SK-N-SH (cell line): ENCODE measurements around the gene POT1. TPM values are rescaled to one million over a fixed set of nuclear protein-coding genes. Genes with fewer than 3 reads are reported as not detected.

ENCODE experiments used
- CTCF ChIA-PET: fragments of 300-600, 350-600 bp; formaldehyde crosslinking; extraction: SDS; loops from one replicate; lab custom pipeline; 2021; lab: Yijun Ruan, JAX
- POLR2A ChIA-PET: fragments of 350-600 bp; sonication (Branson Sonifier 250); formaldehyde crosslinking; extraction: SDS; loops from one replicate; lab custom pipeline; 2020; ENCODE audit warnings: antibody characterized with exemption, inconsistent platforms; lab: Yijun Ruan, JAX
- DNase-seq: peaks from one replicate; pipeline ENCODE4 v3.0.0; 2012
- H2AFZ ChIP-seq: fragments of 200-600 bp; sonication (generic); 2 replicates; pipeline ENCODE4 v1.8.1; 2016; ENCODE audit warnings: antibody characterized with exemption, mild to moderate bottlenecking, low read depth
- H3F3A ChIP-seq: fragments of 200-600 bp; sonication (generic); replicated peaks from 2 replicates; pipeline ENCODE3; 2016; ENCODE audit warnings: antibody characterized with exemption, mild to moderate bottlenecking; ENCODE audit not compliant: insufficient read depth
- H3K27ac ChIP-seq, 2 experiments: fragments of 200-500 bp in 1 of 2; fragments of 200-600 bp in 1 of 2; sonication (Bioruptor generic) in 1 of 2; sonication (generic), shearing (Covaris generic) in 1 of 2; 2 replicates each; pipeline versions ENCODE4 v1.5.1 to v1.6.1; 2014 to 2016; ENCODE audit warnings: low read depth in 2 of 2, inconsistent platforms in 1 of 2, low read length in 1 of 2, mild to moderate bottlenecking in 1 of 2, mixed read lengths in 1 of 2
- H3K27me3 ChIP-seq: fragments of 200-600 bp; sonication (generic), shearing (Covaris generic); 2 replicates; pipeline ENCODE4 v1.6.1; 2016; ENCODE audit warnings: mixed run types; ENCODE audit not compliant: insufficient read depth
- H3K36me3 ChIP-seq, 2 experiments: fragments of 200-500 bp in 1 of 2; fragments of 200-600 bp in 1 of 2; sonication (Bioruptor generic) in 1 of 2; sonication (generic) in 1 of 2; replicated peaks in 1 of 2; 2 replicates each; pipeline versions ENCODE3 to v1.5.1; 2014 to 2016; ENCODE audit warnings: low read length in 1 of 2, mild to moderate bottlenecking in 1 of 2; ENCODE audit not compliant: insufficient read depth in 2 of 2, control insufficient read depth in 1 of 2
- H3K4me1 ChIP-seq, 2 experiments: fragments of 200-500 bp in 1 of 2; fragments of 200-600 bp in 1 of 2; sonication (Bioruptor generic) in 1 of 2; sonication (generic), shearing (Covaris generic) in 1 of 2; 2 replicates each; pipeline versions ENCODE4 v1.5.1 to v1.6.1; 2014 to 2016; ENCODE audit warnings: low read depth in 1 of 2, low read length in 1 of 2, mixed run types in 1 of 2; ENCODE audit not compliant: insufficient read depth in 2 of 2, control insufficient read depth in 1 of 2
- H3K4me2 ChIP-seq: fragments of 200-600 bp; sonication (generic), shearing (Covaris generic); 2 replicates; pipeline ENCODE4 v1.6.1; 2017; ENCODE audit warnings: mixed run types
- H3K4me3 ChIP-seq, 2 experiments: fragments of 200-500 bp in 1 of 2; fragments of 200-600 bp in 1 of 2; sonication (Bioruptor generic) in 1 of 2; sonication (generic), shearing (Covaris generic) in 1 of 2; 2 replicates each; pipeline versions ENCODE4 v1.5.1 to v1.8.1; 2014 to 2016; ENCODE audit warnings: low read depth in 2 of 2, inconsistent platforms in 1 of 2, low read length in 1 of 2, mild to moderate bottlenecking in 1 of 2, mixed read lengths in 1 of 2, moderate library complexity in 1 of 2
- H3K79me2 ChIP-seq: fragments of 200-600 bp; sonication (generic); 2 replicates; pipeline ENCODE4 v1.8.1; 2017; ENCODE audit warnings: mild to moderate bottlenecking; ENCODE audit not compliant: insufficient read depth
- H3K9ac ChIP-seq: fragments of 200-600 bp; sonication (generic); 2 replicates; pipeline ENCODE4 v1.6.1; 2017; ENCODE audit warnings: mixed run types
- H3K9me2 ChIP-seq: fragments of 200-600 bp; sonication (generic); 2 replicates; pipeline ENCODE4 v1.6.1; 2017; ENCODE audit warnings: mixed run types
- H3K9me3 ChIP-seq: fragments of 200-600 bp; sonication (generic); 2 replicates; pipeline ENCODE4 v1.6.1; 2017; ENCODE audit warnings: mixed run types, mild to moderate bottlenecking, moderate library complexity
- H4K20me1 ChIP-seq: fragments of 200-600 bp; sonication (generic); 2 replicates; pipeline ENCODE4 v1.6.1; 2017; ENCODE audit warnings: mild to moderate bottlenecking, mixed run types; ENCODE audit not compliant: insufficient read depth
- CHD2 ChIP-seq: fragments of 150-350 bp; IDR thresholded peaks from 2 replicates; pipeline ENCODE4 v1.6.1; 2018; ENCODE audit warnings: low read length; ENCODE audit not compliant: partially characterized antibody
- CTCF ChIP-seq: fragments of 200-600 bp; sonication (generic); IDR thresholded peaks from 2 replicates; pipeline ENCODE4 v1.6.1; 2017; ENCODE audit warnings: antibody characterized with exemption, mild to moderate bottlenecking, moderate library complexity
- ELF1 ChIP-seq: IDR thresholded peaks from 2 replicates; pipeline ENCODE4 v1.4.0; 2012
- EP300 ChIP-seq, 2 experiments: IDR thresholded peaks; 2 replicates each; pipeline versions ENCODE4 v1.4.0 to v1.6.1; 2012; ENCODE audit warnings: borderline replicate concordance in 1 of 2, low read depth in 1 of 2, low read length in 1 of 2
- MAX ChIP-seq: IDR thresholded peaks from 2 replicates; pipeline ENCODE4 v1.4.0; 2012; ENCODE audit warnings: low read depth
- MEF2A ChIP-seq: IDR thresholded peaks from 2 replicates; pipeline ENCODE4 v1.4.0; 2012; ENCODE audit warnings: low read depth, borderline replicate concordance
- RCOR1 ChIP-seq: fragments of 150-350 bp; IDR thresholded peaks from 2 replicates; pipeline ENCODE4 v1.6.1; 2017; ENCODE audit warnings: antibody characterized with exemption, low read length
- RFX5 ChIP-seq: IDR thresholded peaks from 2 replicates; pipeline ENCODE4 v1.6.1; 2012; ENCODE audit warnings: mild to moderate bottlenecking, improper control_type of control experiment, low read length
- SIN3A ChIP-seq: IDR thresholded peaks from 2 replicates; pipeline ENCODE4 v1.6.1; 2012; ENCODE audit warnings: low read depth, mild to moderate bottlenecking, low read length, moderate library complexity, borderline replicate concordance
- SMC3 ChIP-seq: IDR thresholded peaks from 2 replicates; pipeline ENCODE4 v1.6.1; 2012; ENCODE audit warnings: low read depth, low read length, improper control_type of control experiment
- TAF1 ChIP-seq: IDR thresholded peaks from 2 replicates; pipeline ENCODE4 v1.6.1; 2012; ENCODE audit warnings: low read depth, mild to moderate bottlenecking, low read length, moderate library complexity, borderline replicate concordance
- USF2 ChIP-seq: fragments of 150-350 bp; IDR thresholded peaks from 2 replicates; pipeline ENCODE4 v1.6.1; 2017; ENCODE audit warnings: antibody characterized with exemption, low read length, low read depth, borderline replicate concordance
- WGBS: methylation state at CpG from one replicate; pipeline ENCODE4 v1.1.6; 2017; ENCODE audit warnings: low lambda C conversion rate; 5-methylcytosine and 5-hydroxymethylcytosine counted together
- polyA plus RNA-seq, 3 experiments: library from polyadenylated mRNA; depleted of rRNA; stranded (reverse); fragments of >200 nt; gene quantifications; 2 replicates each; pipeline ENCODE4 v1.2.3, GENCODE V29; 2012
- TF ChIP-seq, protein P1 (sequence below): IDR thresholded peaks from 2 replicates; pipeline ENCODE4 v1.4.0; 2012; ENCODE audit warnings: low read depth, borderline replicate concordance
- TF ChIP-seq, protein P2 (sequence below): fragments of 150-350 bp; IDR thresholded peaks from 2 replicates; pipeline ENCODE4 v1.6.1; 2016; ENCODE audit warnings: mild to moderate bottlenecking, low read depth, low read length

Gene POT1
- polyA plus RNA-seq, 1 of the 3 experiments (the other 2 are of a cell fraction) = 18.1 TPM

- 0 out of 2 replicates have a peak, but pooled peaks cover 4% of the 10 kb centered on the region for H4K20me1 ChIP-seq
- H3K9me3 ChIP-seq = no peaks in the 10 kb centered on the region
- ChIA-PET POLR2A (interaction anchor here (1.0 kb wide), 1 partner anchor 11 kb away, joined by 5 read pairs; the partner anchor contains the start of gene POT1), CTCF (no interaction called here)
- no peak overlapping the region for H3K4me3 ChIP-seq
- H3F3A ChIP-seq = peaks cover 6% of the 10 kb centered on the region
- no peak for DNase-seq
- H3K36me3 ChIP-seq = peaks cover 20 to 38% of the 10 kb centered on the region in 2 experiments
- no peaks in the 10 kb centered on the region for H3K27me3 ChIP-seq
- H2AFZ ChIP-seq = no peak overlapping the region
- no peak overlapping the region for H3K4me2 ChIP-seq
- H3K79me2 ChIP-seq = peaks cover 80% of the 10 kb centered on the region
- peak overlapping the region in 1 of 2 experiments; percentile 70; a peak in 2 of 4 replicates for H3K27ac ChIP-seq
- no peak for TF ChIP-seq USF2
- TF ChIP-seq, protein P1, sequence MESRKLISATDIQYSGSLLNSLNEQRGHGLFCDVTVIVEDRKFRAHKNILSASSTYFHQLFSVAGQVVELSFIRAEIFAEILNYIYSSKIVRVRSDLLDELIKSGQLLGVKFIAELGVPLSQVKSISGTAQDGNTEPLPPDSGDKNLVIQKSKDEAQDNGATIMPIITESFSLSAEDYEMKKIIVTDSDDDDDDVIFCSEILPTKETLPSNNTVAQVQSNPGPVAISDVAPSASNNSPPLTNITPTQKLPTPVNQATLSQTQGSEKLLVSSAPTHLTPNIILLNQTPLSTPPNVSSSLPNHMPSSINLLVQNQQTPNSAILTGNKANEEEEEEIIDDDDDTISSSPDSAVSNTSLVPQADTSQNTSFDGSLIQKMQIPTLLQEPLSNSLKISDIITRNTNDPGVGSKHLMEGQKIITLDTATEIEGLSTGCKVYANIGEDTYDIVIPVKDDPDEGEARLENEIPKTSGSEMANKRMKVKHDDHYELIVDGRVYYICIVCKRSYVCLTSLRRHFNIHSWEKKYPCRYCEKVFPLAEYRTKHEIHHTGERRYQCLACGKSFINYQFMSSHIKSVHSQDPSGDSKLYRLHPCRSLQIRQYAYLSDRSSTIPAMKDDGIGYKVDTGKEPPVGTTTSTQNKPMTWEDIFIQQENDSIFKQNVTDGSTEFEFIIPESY = no peak
- no peak for TF ChIP-seq RCOR1
- no peak for TF ChIP-seq SIN3A
- no peaks in the 10 kb centered on the region for H3K9me2 ChIP-seq
- peaks cover 0 to 20% of the 10 kb centered on the region in 2 experiments; a peak in 2 of 4 replicates for H3K4me1 ChIP-seq
- H3K9ac ChIP-seq = no peak overlapping the region
- 95% methylated on average over 3 of the region's 3 CpGs for whole genome bisulfite sequencing
Measured at GRCh38 chr7:124918662-124919061, 11.0 kb downstream of the POT1 start.

GRCh38 chr7:124915242-124915641 lies 14.4 kb downstream of the POT1 start:
- peaks cover 26 to 46% of the 10 kb centered on the region in 2 experiments for H3K36me3 ChIP-seq
- TF ChIP-seq, protein P2, sequence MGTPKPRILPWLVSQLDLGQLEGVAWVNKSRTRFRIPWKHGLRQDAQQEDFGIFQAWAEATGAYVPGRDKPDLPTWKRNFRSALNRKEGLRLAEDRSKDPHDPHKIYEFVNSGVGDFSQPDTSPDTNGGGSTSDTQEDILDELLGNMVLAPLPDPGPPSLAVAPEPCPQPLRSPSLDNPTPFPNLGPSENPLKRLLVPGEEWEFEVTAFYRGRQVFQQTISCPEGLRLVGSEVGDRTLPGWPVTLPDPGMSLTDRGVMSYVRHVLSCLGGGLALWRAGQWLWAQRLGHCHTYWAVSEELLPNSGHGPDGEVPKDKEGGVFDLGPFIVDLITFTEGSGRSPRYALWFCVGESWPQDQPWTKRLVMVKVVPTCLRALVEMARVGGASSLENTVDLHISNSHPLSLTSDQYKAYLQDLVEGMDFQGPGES = no peak
- TF ChIP-seq, protein P1 = no peak
- TF ChIP-seq CHD2 (no peak), SIN3A (no peak), SMC3 (no peak), ELF1 (no peak), RFX5 (no peak), MAX (no peak), TAF1 (no peak), CTCF (no peak), EP300 (IDR thresholded peaks at IDR 0.05; ENCODE audit: borderline replicate concordance in 1 of 2, low read depth in 1 of 2, low read length in 1 of 2) (no peak), MEF2A (no peak)
- TF ChIP-seq, all 33 proteins: peak for 0
- Histone ChIP-seq H3K4me1 (peaks cover 0 to 20% of the 10 kb centered on the region in 2 experiments; a peak in 2 of 4 replicates), H3K9me2 (no peaks in the 10 kb centered on the region), H3K4me3 (no peak overlapping the region), H2AFZ (no peak overlapping the region), H3K4me2 (no peak overlapping the region), H3K27me3 (no peaks in the 10 kb centered on the region), H3K79me2 (peaks cover 46% of the 10 kb centered on the region), H3K27ac (no peak overlapping the region), H3K9me3 (no peaks in the 10 kb centered on the region), H3K9ac (no peak overlapping the region), H4K20me1 (no peaks in the 10 kb centered on the region), H3F3A (no peaks in the 10 kb centered on the region)
- no peak for DNase-seq
- ChIA-PET POLR2A (no interaction called here), CTCF (interaction anchor here (0.6 to 1.3 kb wide), 2 partner anchors 1043 to 1075 kb away, joined by 3 read pairs; no protein-coding TSS in a partner anchor)
- 95% methylated on average over 1 of the region's 1 CpG for WGBS
